ENCODE results near the gene ZFAND2A. TPM values are rescaled to one million over a fixed set of nuclear protein-coding genes. Genes with fewer than 3 reads are reported as not detected.

Gene ZFAND2A
- total and polyA plus RNA-seq, 2 experiments from 2014 or later, result 15.3 to 29.2 TPM

GRCh38 chr7:1137517-1138167 is 22.4 kb downstream of the ZFAND2A start (continued):
- no peak for TF ChIP-seq REST (IDR thresholded peaks at IDR 0.05; ENCODE audit: unreplicated experiment)
- no peak for TF ChIP-seq STAT1 (IDR thresholded peaks at IDR 0.05; ENCODE audit: unreplicated experiment)
- TF ChIP-seq ZNF462 (CRISPR knock-in tag; IDR thresholded peaks at IDR 0.05), result no peak

Data from GM23338 (cell line).